ENCODE results near the gene DHRS4.
A peak's percentile ranks its signal among the peaks of the same experiment; 100 is the strongest.

DHRS4 gene

GRCh38 chr14:23953464-23954278 lies at the start of gene DHRS4:
Gene DHRS4 (plus strand): TSS chr14:23953770. CDS start chr14:23953789, 19 bp downstream.
- DNase-seq (ENCODE audit: low spot score): peak; percentile 94

DNA sequence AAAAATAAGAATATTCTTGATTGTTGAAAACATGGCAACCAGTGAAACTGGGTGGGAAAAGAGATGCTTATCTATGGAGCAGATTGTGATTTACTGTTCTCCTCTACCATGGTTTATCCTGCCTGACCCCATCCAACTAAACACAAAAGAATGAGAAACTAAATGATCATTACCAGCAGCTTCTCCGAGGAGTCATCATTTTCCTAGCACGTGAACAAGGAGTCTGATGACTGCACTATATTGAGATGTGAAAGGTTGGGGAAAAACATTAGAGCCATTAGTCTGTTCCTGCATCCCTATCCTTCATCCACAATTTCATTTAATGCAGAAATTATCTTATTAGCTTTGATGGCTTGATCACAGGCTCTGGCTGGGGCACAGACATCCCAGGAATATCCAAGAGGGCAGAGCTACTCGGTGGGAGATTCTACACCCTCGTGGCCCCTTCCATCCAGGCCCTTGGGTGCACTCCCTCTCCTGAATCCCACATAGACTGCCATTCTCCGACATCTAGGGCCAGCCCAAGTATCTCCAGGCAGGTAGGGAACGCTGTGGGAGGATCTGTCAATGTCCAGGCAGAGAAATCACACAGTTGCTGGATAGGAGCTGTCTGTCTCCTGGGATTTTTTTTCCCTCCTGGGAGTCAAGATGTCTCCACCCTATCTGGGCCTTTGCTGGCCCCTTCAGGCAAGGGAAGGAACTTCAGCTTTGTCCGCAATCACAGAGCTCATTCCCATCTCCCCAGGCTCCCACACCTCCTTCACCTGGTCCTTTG lies 43.3 kb upstream of the DHRS4 start:
- peak; percentile 82 for DNase-seq (ENCODE audit: low spot score)

DNA sequence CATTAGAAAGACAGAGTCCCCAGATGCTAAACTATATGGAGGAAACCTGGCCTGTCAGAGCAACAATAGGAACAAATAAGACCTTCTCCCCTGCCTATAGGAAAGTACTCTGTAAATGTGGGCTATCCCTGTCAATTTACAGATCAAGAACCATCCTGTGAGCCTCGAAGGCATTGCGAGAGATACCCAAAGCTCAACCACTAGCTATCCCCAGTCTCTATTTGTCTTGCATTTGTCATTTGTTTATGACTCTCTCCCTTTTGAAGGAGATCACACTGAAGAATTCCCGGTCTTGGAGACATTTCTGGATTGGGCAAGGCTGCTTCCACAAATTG lies 42.7 kb upstream of the DHRS4 start:
- DNase-seq (ENCODE audit: low spot score): no peak

DNA sequence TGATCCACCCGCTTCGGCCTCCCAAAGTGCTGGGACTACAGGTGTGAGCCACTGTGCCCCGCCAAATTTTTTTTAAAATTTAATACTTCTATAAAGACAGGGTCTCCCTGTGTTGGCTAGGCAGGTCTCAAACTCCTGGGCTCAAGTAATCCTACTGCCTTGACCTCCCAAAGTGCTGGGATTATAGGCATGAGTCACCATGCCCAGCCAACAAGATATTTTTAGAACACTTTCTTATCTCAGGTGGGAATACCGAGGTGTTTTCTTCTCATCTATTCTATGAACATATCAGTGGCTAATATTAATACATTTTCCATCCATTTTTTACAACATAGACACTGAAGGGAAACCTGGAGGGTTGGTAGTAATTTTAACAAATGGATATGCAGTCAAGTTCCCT lies 38.0 kb upstream of the DHRS4 start:
- DNase-seq (ENCODE audit: low spot score): no peak

DNA sequence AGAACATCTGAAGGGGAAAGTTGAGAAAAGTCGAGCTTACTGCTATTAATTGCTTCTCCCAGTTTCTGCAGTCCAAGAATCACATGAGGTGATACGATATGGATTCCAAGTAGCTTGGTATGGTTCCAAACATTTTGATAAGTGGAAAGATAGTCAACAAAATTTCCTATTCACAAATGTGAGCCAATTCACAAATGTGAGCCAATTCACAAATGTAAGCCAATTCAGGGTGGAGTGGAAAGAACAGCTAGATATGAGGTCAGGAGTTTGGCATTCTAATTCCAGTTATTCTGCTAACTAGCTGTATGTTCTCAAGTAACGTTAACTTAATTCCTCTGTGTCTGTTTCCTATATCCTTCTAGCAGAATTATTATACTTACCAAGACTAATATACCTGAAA lies 37.6 kb upstream of the DHRS4 start:
- peak; percentile 16 for DNase-seq (ENCODE audit: low spot score)

DNA sequence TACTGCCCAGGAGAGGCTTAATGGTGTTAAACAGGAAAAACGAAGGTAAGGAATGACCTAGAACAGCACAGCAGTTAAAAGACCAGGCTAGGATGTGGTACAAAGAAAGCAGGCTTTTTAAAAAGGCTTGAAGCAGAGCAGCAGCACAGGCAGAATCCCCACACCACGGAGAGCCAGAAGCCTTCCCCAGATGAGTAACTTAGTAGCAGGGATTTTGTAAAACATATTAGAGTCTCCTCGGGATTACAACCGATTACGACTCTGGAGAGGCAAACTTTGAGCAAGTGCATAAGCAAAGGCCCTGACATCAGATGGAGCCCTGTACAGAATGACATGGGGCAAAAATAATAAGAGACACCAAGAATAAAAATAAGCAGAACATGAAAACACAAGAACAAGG lies 37.1 kb upstream of the DHRS4 start:
- DNase-seq (ENCODE audit: low spot score): no peak

- no peak for DNase-seq (ENCODE audit: low spot score)
These were observed 31.0 kb upstream of the DHRS4 start for GRCh38 chr14:23922545-23922944.

DNA sequence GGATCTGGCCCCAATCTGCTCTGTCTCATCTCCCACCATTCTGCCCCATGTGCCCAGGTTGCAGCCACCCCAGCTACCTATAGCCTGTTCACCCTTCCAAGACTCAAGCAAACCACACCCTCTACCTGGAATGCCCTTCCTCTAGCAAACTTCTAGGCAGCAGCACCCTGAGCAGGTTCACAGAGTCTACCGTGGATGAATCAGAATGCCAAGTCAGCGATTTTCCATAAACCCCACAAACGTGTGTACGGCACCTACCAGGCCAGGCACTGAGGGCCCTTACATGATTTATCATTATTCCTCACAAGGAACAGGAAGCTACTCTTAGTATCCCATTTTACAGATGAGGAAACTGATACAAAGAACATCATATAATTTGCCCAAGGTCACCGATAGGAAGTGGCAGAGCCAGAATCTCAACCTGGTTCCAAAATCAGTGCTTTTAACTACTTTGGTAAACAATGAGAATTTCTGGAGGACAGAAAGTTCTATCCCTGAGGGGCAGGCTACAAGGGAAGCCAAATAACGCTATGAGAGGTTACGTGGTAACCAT lies 28.0 kb upstream of the DHRS4 start:
- DNase-seq (ENCODE audit: low spot score): no peak

- no peak for DNase-seq (ENCODE audit: low spot score)
These were observed 27.0 kb upstream of the DHRS4 start for GRCh38 chr14:23926543-23926942.

GRCh38 chr14:23929136-23929535 lies 24.4 kb upstream of the DHRS4 start:
- DNase-seq (ENCODE audit: low spot score): no peak

GRCh38 chr14:23929822-23930294 lies 23.7 kb upstream of the DHRS4 start:
- DNase-seq (ENCODE audit: low spot score): peak; percentile 85

GRCh38 chr14:23930742-23931141 lies 22.8 kb upstream of the DHRS4 start:
- DNase-seq (ENCODE audit: low spot score): peak; percentile 82

- no peak for DNase-seq (ENCODE audit: low spot score)
These were observed 21.8 kb upstream of the DHRS4 start for GRCh38 chr14:23931721-23932289.

DNA sequence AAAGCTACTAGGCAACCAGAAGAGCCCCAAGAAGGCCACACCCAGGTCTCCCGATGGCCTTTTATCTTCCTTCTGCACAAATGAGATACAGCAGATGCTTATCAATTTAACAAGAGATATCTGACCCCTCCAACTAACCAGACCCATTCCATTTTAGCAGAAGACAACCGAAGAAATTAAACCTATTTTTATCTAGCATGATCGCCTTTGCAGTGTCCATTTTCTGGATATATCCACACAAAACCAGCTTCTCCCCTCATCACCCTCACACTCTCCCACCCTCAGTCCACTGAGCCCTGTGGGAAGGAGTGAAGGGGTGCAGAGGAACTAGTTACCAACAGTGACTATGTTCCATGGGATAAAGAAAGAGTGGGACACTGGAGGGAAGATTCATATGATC lies 20.9 kb upstream of the DHRS4 start:
- no peak for DNase-seq (ENCODE audit: low spot score)

GRCh38 chr14:23933108-23933741 lies 20.3 kb upstream of the DHRS4 start:
- no peak for DNase-seq (ENCODE audit: low spot score)

DNA sequence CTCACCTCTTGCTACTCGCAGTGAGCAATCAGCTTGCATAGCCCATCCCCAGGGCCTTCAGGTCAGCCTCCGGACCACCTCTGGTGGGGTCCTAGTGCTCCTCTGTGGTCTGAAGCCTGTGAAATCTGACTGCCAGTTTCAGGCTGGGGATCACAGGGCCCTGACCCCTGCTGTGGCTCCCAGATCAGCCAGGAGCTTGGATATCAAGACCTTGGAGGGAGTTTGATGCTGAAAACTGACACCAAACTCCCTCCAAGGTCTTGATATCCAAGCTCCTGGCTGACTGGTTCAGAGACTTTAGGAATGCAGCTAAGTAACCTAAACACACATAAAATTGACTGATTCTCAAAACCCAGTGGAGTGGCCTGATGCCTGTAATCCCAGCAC lies 19.8 kb upstream of the DHRS4 start:
- DNase-seq (ENCODE audit: low spot score): no peak

DNA sequence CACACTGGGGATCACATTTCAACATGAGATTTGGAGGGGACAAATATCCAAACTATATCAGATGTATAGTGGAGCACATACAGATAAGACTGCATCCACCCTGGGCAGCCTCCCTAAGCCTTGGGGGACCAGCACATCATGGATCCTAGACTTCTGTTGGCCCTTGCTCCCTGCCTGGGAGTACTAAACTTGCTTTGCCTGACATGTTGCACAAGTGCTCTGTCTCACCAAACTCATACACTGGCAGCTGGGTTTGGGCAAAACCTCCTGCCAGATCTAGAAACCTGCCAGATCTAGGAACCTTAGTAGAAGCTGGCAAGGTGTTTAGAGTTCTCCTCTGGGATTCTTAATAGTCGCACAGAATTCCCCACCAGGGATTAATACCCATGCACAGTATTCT lies 18.4 kb upstream of the DHRS4 start:
- DNase-seq (ENCODE audit: low spot score): no peak

GRCh38 chr14:23936084-23936829 lies 17.3 kb upstream of the DHRS4 start:
- DNase-seq (ENCODE audit: low spot score): no peak

GRCh38 chr14:23937203-23937602 lies 16.4 kb upstream of the DHRS4 start:
- no peak for DNase-seq (ENCODE audit: low spot score)

GRCh38 chr14:23938823-23939222 lies 14.7 kb upstream of the DHRS4 start:
- DNase-seq (ENCODE audit: low spot score): no peak

DNA sequence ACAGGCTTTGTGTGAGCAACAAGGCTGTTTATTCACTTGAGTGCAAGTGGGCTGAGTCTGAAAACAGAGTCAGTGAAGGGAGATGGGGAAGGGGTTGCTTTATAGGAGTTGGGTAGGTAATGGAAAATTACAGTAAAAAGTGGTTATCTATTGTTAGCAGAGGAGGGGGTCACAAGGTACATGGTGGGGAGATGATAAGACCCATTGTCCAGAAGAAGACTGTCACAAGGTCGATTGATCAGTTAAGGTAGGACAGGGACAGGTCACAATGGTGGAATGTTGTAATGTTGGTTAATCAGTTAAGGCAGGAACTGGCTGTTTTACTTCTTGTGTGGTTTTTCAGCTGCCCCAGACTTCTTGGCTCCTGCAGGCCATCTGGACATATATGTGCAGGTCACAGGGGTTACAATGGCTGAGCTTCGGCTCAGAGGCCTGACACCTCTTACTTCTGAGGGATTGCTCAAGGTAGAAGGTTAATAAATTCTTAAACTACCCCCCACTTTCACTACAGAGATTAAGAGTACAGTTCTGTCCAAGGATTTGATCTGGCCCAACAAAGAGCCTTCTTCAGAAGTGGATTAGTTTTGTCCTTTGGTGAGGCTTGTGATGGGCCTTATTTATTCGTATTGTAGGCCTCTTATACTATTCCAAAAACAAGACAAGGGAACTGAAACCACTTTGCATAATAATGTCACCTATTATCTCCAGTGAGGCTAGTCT lies 13.8 kb upstream of the DHRS4 start:
- no peak for DNase-seq (ENCODE audit: low spot score)

All from GM03348 (cell line).